HepG2 (cell line): ENCODE measurements around the gene LRP10. TPM values are rescaled to one million over a fixed set of nuclear protein-coding genes. Genes with fewer than 3 reads are reported as not detected.
A peak's percentile ranks its signal among the peaks of the same experiment; 100 is the strongest.

Source experiments
- AHDC1 ChIP-seq: sonication (generic); formaldehyde crosslinking; IDR thresholded peaks from 2 replicates; pipeline ENCODE4 v1.5.1; 2020; ENCODE audit warnings: mild to moderate bottlenecking, missing genetic modification reagents, borderline replicate concordance
- ARNTL ChIP-seq: sonication (generic); formaldehyde crosslinking; IDR thresholded peaks from 2 replicates; pipeline ENCODE4 v1.4.0; 2020; ENCODE audit warnings: mild to moderate bottlenecking, missing genetic modification reagents
- ATF1 ChIP-seq: IDR thresholded peaks from 2 replicates; pipeline ENCODE4 v1.6.1; 2016; ENCODE audit warnings: mild to moderate bottlenecking, control low read depth
- CCDC6 ChIP-seq: sonication (generic); formaldehyde crosslinking; IDR thresholded peaks from 2 replicates; pipeline ENCODE4 v1.8.1; 2022; ENCODE audit warnings: mild to moderate bottlenecking, missing genetic modification reagents, moderate library complexity
- CERS6 ChIP-seq: sonication (generic); formaldehyde crosslinking; IDR thresholded peaks from 2 replicates; pipeline ENCODE4 v1.5.0; 2020; ENCODE audit warnings: missing genetic modification reagents
- DNMT1 ChIP-seq: sonication (generic); formaldehyde crosslinking; IDR thresholded peaks from 2 replicates; pipeline ENCODE4 v1.5.1; 2020; ENCODE audit warnings: mild to moderate bottlenecking, missing genetic modification reagents
- IKZF4 ChIP-seq: sonication (generic); formaldehyde crosslinking; IDR thresholded peaks from 2 replicates; pipeline ENCODE4 v1.5.1; 2020; ENCODE audit warnings: borderline replicate concordance, mild to moderate bottlenecking, low read depth, missing genetic modification reagents; ENCODE audit errors: not compliant biosample characterization
- KAT2B ChIP-seq: fragments of 150-350 bp; IDR thresholded peaks from 2 replicates; pipeline ENCODE4 v1.6.1; 2014; ENCODE audit warnings: low read depth, low read length, borderline replicate concordance
- MIER2 ChIP-seq: IDR thresholded peaks from 2 replicates; pipeline ENCODE4 v1.6.1; 2016; ENCODE audit warnings: missing biosample characterization, missing genetic modification reagents
- MTF1 ChIP-seq: sonication (generic); formaldehyde crosslinking; IDR thresholded peaks from 2 replicates; pipeline ENCODE4 v1.5.0; 2020; ENCODE audit warnings: missing genetic modification reagents
- NKX3-1 ChIP-seq: sonication (generic); formaldehyde crosslinking; IDR thresholded peaks from 2 replicates; pipeline ENCODE4 v1.5.0; 2020; ENCODE audit warnings: missing genetic modification reagents
- NR2F2 ChIP-seq: IDR thresholded peaks from 2 replicates; pipeline ENCODE4 v1.6.1; 2012; ENCODE audit warnings: low read depth, inconsistent platforms, borderline replicate concordance
- PAF1 ChIP-seq: IDR thresholded peaks from 2 replicates; pipeline ENCODE4 v1.6.1; 2016; ENCODE audit warnings: missing genetic modification reagents, missing compliant biosample characterization
- PBX2 ChIP-seq: IDR thresholded peaks from 2 replicates; pipeline ENCODE4 v1.6.1; 2016; ENCODE audit warnings: control low read depth
- SMARCE1 ChIP-seq: fragments of 450-650 bp; IDR thresholded peaks from 2 replicates; pipeline ENCODE4 v1.6.1; 2017; ENCODE audit warnings: borderline replicate concordance
- STAT5B ChIP-seq: sonication (generic); formaldehyde crosslinking; IDR thresholded peaks from 2 replicates; pipeline ENCODE4 v1.4.0; 2020; ENCODE audit warnings: missing genetic modification reagents
- ZNF230 ChIP-seq: sonication (generic); formaldehyde crosslinking; IDR thresholded peaks from 2 replicates; pipeline ENCODE4 v1.4.0; 2020; ENCODE audit warnings: mild to moderate bottlenecking, missing genetic modification reagents
- ZNF607 ChIP-seq: sonication (generic); formaldehyde crosslinking; IDR thresholded peaks from 2 replicates; pipeline ENCODE4 v1.5.1; 2020; ENCODE audit warnings: missing genetic modification reagents, mild to moderate bottlenecking, borderline replicate concordance
- ZNF703 ChIP-seq: sonication (generic); formaldehyde crosslinking; IDR thresholded peaks from 2 replicates; pipeline ENCODE4 v1.5.1; 2020; ENCODE audit warnings: missing genetic modification reagents, mild to moderate bottlenecking, moderate library complexity, borderline replicate concordance
- ZNF746 ChIP-seq: sonication (generic); formaldehyde crosslinking; IDR thresholded peaks from 2 replicates; pipeline ENCODE4 v1.8.0; 2022; ENCODE audit warnings: mild to moderate bottlenecking, missing genetic modification reagents
- ZSCAN29 ChIP-seq: sonication (generic); formaldehyde crosslinking; conservative IDR thresholded peaks from 2 replicates; pipeline ENCODE4 v1.4.0; 2020; ENCODE audit warnings: mild to moderate bottlenecking, missing genetic modification reagents
- ZXDC ChIP-seq: sonication (generic); formaldehyde crosslinking; IDR thresholded peaks from 2 replicates; pipeline ENCODE4 v1.5.0; 2020; ENCODE audit warnings: mild to moderate bottlenecking, missing genetic modification reagents
- polyA plus RNA-seq, 8 experiments: library from polyadenylated mRNA; depleted of rRNA in 3 of 8; stranded (reverse) in 7 of 8; unstranded in 1 of 8; fragments of >200 nt; fragmentation: Illumina TruSeq in 4 of 8; extraction: Trizol in 4 of 8; gene quantifications; 2 replicates each; pipeline versions ENCODE4 v1.2.1 to v1.2.3, GENCODE V29; 2011 to 2016; ENCODE audit warnings: low read depth in 4 of 8, missing spikeins in 1 of 8, mixed read lengths in 1 of 8; ENCODE audit not compliant: insufficient read depth in 1 of 8
- total RNA-seq, 5 experiments: library from RNA; depleted of rRNA; stranded (reverse); fragments of >200 nt; fragmentation: Illumina TruSeq; extraction: Trizol; gene quantifications; 2 replicates each; pipeline ENCODE4 v1.2.3, GENCODE V29; 2016; ENCODE audit warnings: low read depth in 1 of 5

Gene LRP10
- total and polyA plus RNA-seq, 2 of the 13 experiments (the other 11 are each of a cell fraction or from before 2014, with no cell fraction given) = 16.9 to 45.2 TPM

- TF ChIP-seq CCDC6 (CRISPR knock-in tag) (no peak), IKZF4 (CRISPR knock-in tag) (no peak), SMARCE1 (no peak), MIER2 (CRISPR knock-in tag) (no peak), STAT5B (CRISPR knock-in tag) (no peak), ATF1 (no peak), MTF1 (no peak), CERS6 (CRISPR knock-in tag) (no peak), AHDC1 (CRISPR knock-in tag) (no peak), ZNF746 (no peak), NKX3-1 (CRISPR knock-in tag) (no peak), ZXDC (CRISPR knock-in tag) (no peak), NR2F2 (no peak), DNMT1 (no peak), ZNF607 (no peak), PBX2 (no peak), PAF1 (CRISPR knock-in tag) (no peak), ZNF230 (CRISPR knock-in tag) (no peak), ARNTL (CRISPR knock-in tag) (0 out of 2 replicates have a peak, but pooled peaks have one; percentile 33), ZNF703 (CRISPR knock-in tag) (no peak), KAT2B (no peak), ZSCAN29 (CRISPR knock-in tag) (0 out of 2 replicates have a peak, but pooled peaks have one; percentile 69)
Measured at GRCh38 chr14:22838631-22839041, 32.9 kb upstream of the LRP10 start (continued).
